Prostate gland (tissue), 2 donors: ENCODE results near the gene EIF1B.

Source experiments
- POLR2A ChIP-seq: fragments of 450-650 bp; IDR thresholded peaks from one replicate; pipeline ENCODE4 v1.6.1; 2016; ENCODE audit warnings: antibody characterized with exemption, mild to moderate bottlenecking
- POLR2AphosphoS5 ChIP-seq: sonication (generic); formaldehyde crosslinking; IDR thresholded peaks from one replicate; pipeline ENCODE4 v1.6.1; 2017; ENCODE audit warnings: antibody characterized with exemption
- TF ChIP-seq, protein P1 (sequence below), 4 experiments: fragments of 200-600 bp in 2 of 4; fragments of 450-650 bp in 2 of 4; sonication (generic) in 2 of 4; IDR thresholded peaks; 1 replicate in 3 of 4; 2 replicates in 1 of 4; pipeline ENCODE4 v1.5.1; 2016 to 2019; ENCODE audit warnings: antibody characterized with exemption in 4 of 4, mild to moderate bottlenecking in 2 of 4, moderate library complexity in 2 of 4

DNA sequence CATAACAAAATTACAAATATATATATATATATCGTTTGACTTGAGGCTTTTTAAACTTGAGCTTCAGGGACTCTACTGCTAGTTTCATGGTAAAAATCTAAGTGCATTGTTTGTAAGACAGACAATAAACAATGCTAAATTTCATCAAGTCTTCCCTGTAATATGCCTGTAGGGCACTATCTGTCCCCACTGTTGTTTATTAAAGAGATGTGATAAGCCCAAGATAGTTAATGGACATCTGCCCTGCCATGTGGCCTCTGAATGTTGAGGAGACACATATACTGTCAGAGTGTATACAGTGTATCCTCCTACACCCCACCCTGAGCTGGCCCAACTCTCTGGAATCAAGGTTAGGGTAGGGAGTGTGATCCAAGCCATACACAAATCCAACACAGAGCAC lies 15.1 kb upstream of the EIF1B start:
- TF ChIP-seq, protein P1, sequence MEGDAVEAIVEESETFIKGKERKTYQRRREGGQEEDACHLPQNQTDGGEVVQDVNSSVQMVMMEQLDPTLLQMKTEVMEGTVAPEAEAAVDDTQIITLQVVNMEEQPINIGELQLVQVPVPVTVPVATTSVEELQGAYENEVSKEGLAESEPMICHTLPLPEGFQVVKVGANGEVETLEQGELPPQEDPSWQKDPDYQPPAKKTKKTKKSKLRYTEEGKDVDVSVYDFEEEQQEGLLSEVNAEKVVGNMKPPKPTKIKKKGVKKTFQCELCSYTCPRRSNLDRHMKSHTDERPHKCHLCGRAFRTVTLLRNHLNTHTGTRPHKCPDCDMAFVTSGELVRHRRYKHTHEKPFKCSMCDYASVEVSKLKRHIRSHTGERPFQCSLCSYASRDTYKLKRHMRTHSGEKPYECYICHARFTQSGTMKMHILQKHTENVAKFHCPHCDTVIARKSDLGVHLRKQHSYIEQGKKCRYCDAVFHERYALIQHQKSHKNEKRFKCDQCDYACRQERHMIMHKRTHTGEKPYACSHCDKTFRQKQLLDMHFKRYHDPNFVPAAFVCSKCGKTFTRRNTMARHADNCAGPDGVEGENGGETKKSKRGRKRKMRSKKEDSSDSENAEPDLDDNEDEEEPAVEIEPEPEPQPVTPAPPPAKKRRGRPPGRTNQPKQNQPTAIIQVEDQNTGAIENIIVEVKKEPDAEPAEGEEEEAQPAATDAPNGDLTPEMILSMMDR (IDR thresholded peaks at IDR 0.05) = no peak
- TF ChIP-seq POLR2AphosphoS5 (no peak), POLR2A (no peak)
